Uterus (tissue), 4 donors: ENCODE measurements around the gene WFS1. TPM values are rescaled to one million over a fixed set of nuclear protein-coding genes. Genes with fewer than 3 reads are reported as not detected.

Source experiments
- DNase-seq, 2 donors: peaks; one replicate each; pipeline ENCODE4 v3.0.0-alpha.2; 2019 to 2020
- H3K27ac ChIP-seq, 2 donors: fragments of 200-600 bp; sonication (generic); 1 replicate in 1 of 2; 2 replicates in 1 of 2; pipeline ENCODE4 v1.5.1; 2016 to 2018
- H3K27me3 ChIP-seq, 2 donors: fragments of 200-600 bp; sonication (generic); one replicate each; pipeline ENCODE4 v1.5.1; 2018 to 2019; ENCODE audit warnings: control low read depth in 1 of 2
- H3K36me3 ChIP-seq, 2 donors: fragments of 200-600 bp; sonication (generic); one replicate each; pipeline ENCODE4 v1.5.1; 2019; ENCODE audit warnings: control low read depth in 1 of 2
- H3K4me1 ChIP-seq, 2 donors: fragments of 200-600 bp; sonication (generic); one replicate each; pipeline ENCODE4 v1.5.1; 2018 to 2019; ENCODE audit warnings: control low read depth in 1 of 2
- H3K4me3 ChIP-seq, 2 donors: fragments of 200-600 bp; sonication (generic); 1 replicate in 1 of 2; 2 replicates in 1 of 2; pipeline ENCODE4 v1.5.1; 2018 to 2019; ENCODE audit warnings: mild to moderate bottlenecking in 1 of 2
- H3K9me3 ChIP-seq, 2 donors: fragments of 200-600 bp; sonication (generic); one replicate each; pipeline ENCODE4 v1.5.1; 2019; ENCODE audit warnings: control low read depth in 1 of 2
- POLR2A ChIP-seq, 2 donors: fragments of 450-650 bp; IDR thresholded peaks; one replicate each; pipeline ENCODE4 v1.6.1; 2016; ENCODE audit warnings: antibody characterized with exemption in 2 of 2, mild to moderate bottlenecking in 1 of 2, moderate library complexity in 1 of 2
- intact Hi-C: fragments of 100-400 bp; cut with DNase I; formaldehyde crosslinking; loops from one replicate; pipeline ENCODE4 v1.15.1; 2023; ENCODE audit warnings: low total_unique reads
- total RNA-seq, 4 donors: library from RNA; depleted of rRNA in 3 of 4; stranded (reverse); fragments of >200 nt in 3 of 4; gene quantifications; one replicate each; pipeline versions ENCODE4 v1.1.0 to v1.2.4, GENCODE V29; 2014 to 2023
- TF ChIP-seq, protein P1 (sequence below), 4 experiments: fragments of 200-600 bp in 2 of 4; fragments of 450-650 bp in 2 of 4; sonication (generic) in 2 of 4; IDR thresholded peaks; one replicate each; pipeline ENCODE4 v1.5.1; 2016 to 2019; ENCODE audit warnings: antibody characterized with exemption in 4 of 4, mild to moderate bottlenecking in 2 of 4, moderate library complexity in 1 of 4
- donor health status: DM: yes; HTN: yes; CAD: no.

Gene WFS1
- total RNA-seq, 4 donors from 2014 or later = 27.5 to 118 (median 51.9) TPM

DNA sequence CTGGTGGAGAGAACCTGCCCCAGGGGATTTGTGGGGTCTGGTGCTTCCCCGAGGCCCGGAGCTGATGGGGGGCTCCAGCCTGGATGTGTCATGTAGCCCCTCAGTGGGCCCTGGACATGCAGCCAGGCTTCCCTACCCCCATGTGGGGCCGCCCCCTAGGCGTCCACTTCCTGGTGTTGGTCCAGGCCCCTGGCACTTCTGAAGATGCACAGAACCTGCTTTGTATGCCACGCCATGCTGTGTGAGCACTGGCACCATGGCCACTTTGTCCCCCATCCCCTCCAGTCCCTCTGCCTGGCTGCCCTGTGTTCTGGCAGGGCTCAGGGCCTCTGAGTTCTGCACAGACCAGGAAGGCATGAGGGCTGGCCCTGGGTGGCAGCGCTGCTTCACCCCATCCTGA is 29.2 kb downstream of the WFS1 start:
- intact Hi-C loops = no loop called here

DNA sequence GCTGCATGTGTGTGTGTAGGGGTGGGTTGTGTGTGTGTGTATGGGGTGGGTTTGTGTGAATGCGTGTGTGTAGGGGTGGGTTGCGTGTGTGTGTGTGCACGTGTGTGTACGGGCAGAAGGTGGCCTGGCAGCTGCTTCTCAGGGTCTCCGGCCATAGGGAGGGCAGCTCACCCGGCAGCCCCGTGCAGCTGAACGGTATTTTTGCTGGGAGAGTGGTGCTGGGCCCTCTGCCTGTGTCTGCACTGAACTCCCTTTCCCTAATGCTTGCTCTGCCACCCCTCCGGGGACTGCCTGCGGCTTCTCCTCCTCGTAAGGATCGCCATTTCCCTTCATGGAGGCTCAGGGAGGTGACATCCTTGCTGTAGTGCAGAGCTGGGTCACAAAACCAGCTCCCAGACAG is 30.2 kb downstream of the WFS1 start:
- intact Hi-C loops = no loop called here
- Histone ChIP-seq H3K4me1 (no peaks in the 10 kb centered on the region), H3K27ac (no peak overlapping the region), H3K36me3 (no peaks in the 10 kb centered on the region), H3K9me3 (no peaks in the 10 kb centered on the region), H3K27me3 (no peaks in the 10 kb centered on the region), H3K4me3 (no peak overlapping the region)
- DNase-seq = no peak
- TF ChIP-seq POLR2A (IDR thresholded peaks at IDR 0.05) = no peak
- TF ChIP-seq, protein P1, sequence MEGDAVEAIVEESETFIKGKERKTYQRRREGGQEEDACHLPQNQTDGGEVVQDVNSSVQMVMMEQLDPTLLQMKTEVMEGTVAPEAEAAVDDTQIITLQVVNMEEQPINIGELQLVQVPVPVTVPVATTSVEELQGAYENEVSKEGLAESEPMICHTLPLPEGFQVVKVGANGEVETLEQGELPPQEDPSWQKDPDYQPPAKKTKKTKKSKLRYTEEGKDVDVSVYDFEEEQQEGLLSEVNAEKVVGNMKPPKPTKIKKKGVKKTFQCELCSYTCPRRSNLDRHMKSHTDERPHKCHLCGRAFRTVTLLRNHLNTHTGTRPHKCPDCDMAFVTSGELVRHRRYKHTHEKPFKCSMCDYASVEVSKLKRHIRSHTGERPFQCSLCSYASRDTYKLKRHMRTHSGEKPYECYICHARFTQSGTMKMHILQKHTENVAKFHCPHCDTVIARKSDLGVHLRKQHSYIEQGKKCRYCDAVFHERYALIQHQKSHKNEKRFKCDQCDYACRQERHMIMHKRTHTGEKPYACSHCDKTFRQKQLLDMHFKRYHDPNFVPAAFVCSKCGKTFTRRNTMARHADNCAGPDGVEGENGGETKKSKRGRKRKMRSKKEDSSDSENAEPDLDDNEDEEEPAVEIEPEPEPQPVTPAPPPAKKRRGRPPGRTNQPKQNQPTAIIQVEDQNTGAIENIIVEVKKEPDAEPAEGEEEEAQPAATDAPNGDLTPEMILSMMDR (IDR thresholded peaks at IDR 0.05) = no peak

More for the DNA sequence above, 29.2 kb downstream of the WFS1 start:
- Histone ChIP-seq H3K4me1 (no peaks in the 10 kb centered on the region), H3K9me3 (no peaks in the 10 kb centered on the region), H3K36me3 (no peaks in the 10 kb centered on the region), H3K27me3 (no peaks in the 10 kb centered on the region), H3K27ac (no peak overlapping the region), H3K4me3 (no peak overlapping the region)
- no peak for DNase-seq
- TF ChIP-seq, protein P1 (IDR thresholded peaks at IDR 0.05) = no peak
- TF ChIP-seq POLR2A (IDR thresholded peaks at IDR 0.05) = no peak

GRCh38 chr4:6300359-6300758 is 30.7 kb downstream of the WFS1 start:
- no peak for TF ChIP-seq POLR2A (IDR thresholded peaks at IDR 0.05)
- Histone ChIP-seq H3K4me3 (no peak overlapping the region), H3K9me3 (no peaks in the 10 kb centered on the region), H3K4me1 (no peaks in the 10 kb centered on the region), H3K27ac (no peak overlapping the region), H3K27me3 (no peaks in the 10 kb centered on the region), H3K36me3 (no peaks in the 10 kb centered on the region)
- DNase-seq = no peak
- intact Hi-C loops = no loop called here

DNA sequence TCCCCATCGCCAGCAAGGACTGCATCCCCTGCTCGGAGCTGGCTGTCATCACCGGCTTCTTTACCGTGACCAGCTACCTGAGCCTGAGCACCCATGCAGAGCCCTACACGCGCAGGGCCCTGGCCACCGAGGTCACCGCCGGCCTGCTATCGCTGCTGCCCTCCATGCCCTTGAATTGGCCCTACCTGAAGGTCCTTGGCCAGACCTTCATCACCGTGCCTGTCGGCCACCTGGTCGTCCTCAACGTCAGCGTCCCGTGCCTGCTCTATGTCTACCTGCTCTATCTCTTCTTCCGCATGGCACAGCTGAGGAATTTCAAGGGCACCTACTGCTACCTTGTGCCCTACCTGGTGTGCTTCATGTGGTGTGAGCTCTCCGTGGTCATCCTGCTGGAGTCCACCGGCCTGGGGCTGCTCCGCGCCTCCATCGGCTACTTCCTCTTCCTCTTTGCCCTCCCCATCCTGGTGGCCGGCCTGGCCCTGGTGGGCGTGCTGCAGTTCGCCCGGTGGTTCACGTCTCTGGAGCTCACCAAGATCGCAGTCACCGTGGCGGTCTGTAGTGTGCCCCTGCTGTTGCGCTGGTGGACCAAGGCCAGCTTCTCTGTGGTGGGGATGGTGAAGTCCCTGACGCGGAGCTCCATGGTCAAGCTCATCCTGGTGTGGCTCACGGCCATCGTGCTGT is 31.5 kb downstream of the WFS1 start:
- TF ChIP-seq, protein P1 (IDR thresholded peaks at IDR 0.05) = no peak
- no peak for TF ChIP-seq POLR2A (IDR thresholded peaks at IDR 0.05)
- Histone ChIP-seq H3K36me3 (no peaks in the 10 kb centered on the region), H3K9me3 (no peaks in the 10 kb centered on the region), H3K4me3 (no peak overlapping the region), H3K27me3 (no peaks in the 10 kb centered on the region), H3K4me1 (no peaks in the 10 kb centered on the region), H3K27ac (no peak overlapping the region)
- DNase-seq = no peak
- intact Hi-C loops = no loop called here

GRCh38 chr4:6301732-6302442 is 32.2 kb downstream of the WFS1 start:
- H3K4me1 ChIP-seq = no peaks in the 10 kb centered on the region
- H3K27ac ChIP-seq = no peak overlapping the region
- H3K27me3 ChIP-seq = no peaks in the 10 kb centered on the region
- TF ChIP-seq POLR2A (IDR thresholded peaks at IDR 0.05) = no peak
- TF ChIP-seq, protein P1 (IDR thresholded peaks at IDR 0.05) = no peak
- no peak for DNase-seq
- H3K36me3 ChIP-seq = no peaks in the 10 kb centered on the region
- no peaks in the 10 kb centered on the region for H3K9me3 ChIP-seq
- H3K4me3 ChIP-seq = no peak overlapping the region
- intact Hi-C loops = no loop called here
